GM12891 (cell line): Measurements from ENCODE around the gene RAPGEF4.

Experiments used
- PAX5 ChIP-seq: IDR thresholded peaks from 2 replicates; pipeline ENCODE4 v1.6.1; 2011; ENCODE audit warnings: low read length, moderate library complexity, mild to moderate bottlenecking; ENCODE audit not compliant: insufficient read depth, severe bottlenecking
- POLR2A ChIP-seq: IDR thresholded peaks from 2 replicates; pipeline ENCODE4 v1.6.1; 2011; ENCODE audit warnings: low read depth, low read length, control low read depth
- POLR2AphosphoS5 ChIP-seq: IDR thresholded peaks from 2 replicates; pipeline ENCODE4 v1.6.1; 2011; ENCODE audit warnings: low read depth, low read length, control low read depth
- SPI1 ChIP-seq: IDR thresholded peaks from 2 replicates; pipeline ENCODE4 v1.6.1; 2011; ENCODE audit warnings: low read depth, low read length, control low read depth
- TAF1 ChIP-seq: IDR thresholded peaks from 2 replicates; pipeline ENCODE4 v1.6.1; 2011; ENCODE audit warnings: low read depth, low read length, control low read depth

- TF ChIP-seq POLR2A (no peak), POLR2AphosphoS5 (no peak), TAF1 (no peak), SPI1 (no peak), PAX5 (no peak)
These were observed 76.6 kb downstream of the RAPGEF4 start for GRCh38 chr2:172812158-172812744.
